Medulla oblongata (tissue), 1 donor: Measurements from ENCODE around the gene PRDM16.

Experiments used
- DNase-seq: peaks from one replicate; pipeline ENCODE4 v3.0.0-alpha.2; 2015; ENCODE audit errors: extremely low spot score

PRDM16 gene

DNA sequence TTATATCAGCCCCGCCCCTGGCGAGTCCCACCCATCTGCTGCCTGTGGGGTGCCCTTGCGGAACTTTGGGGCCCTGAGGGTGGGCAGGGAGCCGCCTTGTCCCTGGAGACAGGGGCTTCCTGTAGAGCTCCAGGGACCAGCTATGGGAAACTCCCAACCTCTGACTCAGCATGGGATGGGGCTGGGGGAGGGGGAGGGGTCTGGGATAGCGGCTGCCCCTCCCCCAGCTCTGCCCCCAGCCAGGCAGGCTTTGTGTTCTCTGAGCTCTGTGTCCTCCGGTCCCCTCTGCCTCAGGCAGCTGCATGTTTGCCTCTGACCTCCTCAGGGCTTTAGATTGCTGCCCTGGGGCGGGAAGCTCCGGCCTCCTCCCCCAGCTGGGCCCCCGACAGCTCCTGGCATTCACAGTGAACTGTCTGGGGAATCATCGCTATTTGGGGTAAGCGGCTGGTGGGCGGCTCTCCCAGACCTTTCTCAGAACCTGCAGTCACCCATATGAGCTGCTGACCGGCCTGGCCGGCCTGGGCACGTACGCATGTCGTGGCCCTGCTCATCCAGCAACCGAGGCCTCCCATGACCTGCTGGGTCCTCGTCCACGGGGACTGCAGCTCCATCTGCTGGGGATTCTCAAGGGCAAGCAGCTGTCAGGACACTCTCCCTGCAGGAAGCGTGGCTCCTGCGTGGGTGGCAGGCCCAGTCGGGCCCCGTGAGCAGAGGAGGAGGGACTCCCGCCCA lies 402.5 kb downstream of the PRDM16 start:
- DNase-seq: peak; percentile 56

DNA sequence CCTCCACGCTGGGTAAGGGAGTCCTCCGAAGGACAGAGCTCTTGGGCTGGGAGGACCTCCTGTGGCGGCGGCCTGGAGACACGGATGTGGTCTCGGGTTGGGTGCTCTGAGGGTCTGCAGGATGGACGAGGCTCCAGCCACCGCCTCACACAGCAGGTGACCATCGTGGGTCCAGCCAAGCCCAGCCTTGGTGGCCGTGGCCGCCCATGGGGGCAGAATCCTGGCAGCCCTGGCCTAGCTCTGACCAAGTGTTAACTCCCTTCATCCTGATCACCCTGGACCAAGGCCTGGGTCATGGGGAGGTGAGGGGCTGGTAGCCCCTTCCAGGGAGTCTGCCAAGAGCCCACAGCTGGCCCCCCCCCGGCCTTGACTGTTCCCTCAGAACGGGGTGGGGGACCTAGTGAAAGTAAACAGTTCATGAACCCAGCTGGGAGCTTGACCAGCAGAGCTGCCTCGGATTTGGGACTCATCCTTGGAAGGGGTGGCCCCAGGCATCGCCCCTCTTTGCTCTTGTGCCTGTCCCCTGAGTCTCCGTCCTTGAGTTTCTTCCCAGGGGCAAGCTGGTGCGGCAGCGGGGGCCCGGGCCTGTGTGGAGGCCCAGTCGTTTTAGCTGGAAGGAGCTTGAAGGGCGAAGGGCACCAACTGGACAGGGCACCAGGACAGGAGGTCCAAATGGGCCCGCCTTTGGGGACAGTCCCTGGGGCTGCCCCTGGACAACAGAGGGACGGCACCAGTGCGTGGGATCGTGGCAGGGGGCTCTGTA lies 403.3 kb downstream of the PRDM16 start:
- DNase-seq: no peak

DNA sequence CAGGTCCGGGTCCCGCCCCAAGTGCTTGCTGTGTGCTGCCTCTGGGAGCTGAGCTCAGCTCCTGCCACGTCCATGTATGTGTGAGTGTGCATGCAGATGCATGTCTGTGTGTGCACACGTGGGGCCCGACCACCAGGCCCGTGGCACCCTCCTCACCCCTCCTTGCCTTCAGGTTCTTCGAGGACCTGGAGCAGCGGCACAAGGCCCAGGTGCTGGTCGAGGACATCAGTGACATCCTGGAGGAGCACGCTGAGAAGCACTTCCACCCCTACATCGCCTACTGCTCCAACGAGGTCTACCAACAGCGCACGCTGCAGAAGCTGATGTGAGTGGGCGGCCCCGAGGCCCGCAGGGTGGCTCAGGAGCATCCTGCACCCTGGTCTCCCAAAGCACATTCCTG lies 403.9 kb downstream of the PRDM16 start:
- DNase-seq: no peak

DNA sequence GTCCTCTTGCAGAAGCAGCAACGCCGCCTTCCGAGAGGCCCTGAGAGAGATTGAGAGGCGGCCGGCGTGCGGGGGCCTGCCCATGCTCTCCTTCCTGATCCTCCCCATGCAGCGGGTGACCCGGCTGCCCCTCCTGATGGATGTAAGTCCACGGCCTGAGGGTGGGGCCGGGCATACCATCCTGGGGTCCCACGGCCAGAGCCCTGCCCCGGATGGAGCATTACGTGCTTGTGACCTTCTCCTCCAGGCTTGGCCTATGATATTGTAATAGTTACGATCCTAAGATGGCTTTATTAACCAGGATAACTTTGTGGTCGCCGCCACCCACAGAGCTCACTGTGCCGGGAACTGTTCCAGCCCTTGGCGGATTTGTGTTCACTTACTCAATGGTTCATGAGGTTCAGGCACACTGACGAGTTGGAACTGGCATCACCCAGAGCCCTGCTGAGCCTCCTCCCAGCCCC lies 404.4 kb downstream of the PRDM16 start:
- no peak for DNase-seq

DNA sequence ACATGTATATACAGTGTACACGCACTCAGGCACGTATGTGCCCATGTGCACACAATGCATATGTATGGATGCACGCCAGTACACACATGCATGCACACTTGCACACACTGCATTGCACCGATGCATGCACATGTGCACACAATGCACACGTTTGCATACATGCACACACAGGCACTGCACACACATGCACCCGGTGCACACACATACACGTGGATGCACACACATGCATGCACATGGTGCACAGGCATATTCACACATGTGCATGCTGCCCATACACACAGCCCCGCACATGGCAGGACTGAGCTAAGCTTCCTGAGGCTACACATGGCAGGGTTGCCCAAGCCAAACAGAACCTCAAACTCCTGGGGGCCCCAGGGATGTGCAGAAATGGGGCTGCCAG lies 405.0 kb downstream of the PRDM16 start:
- no peak for DNase-seq

DNA sequence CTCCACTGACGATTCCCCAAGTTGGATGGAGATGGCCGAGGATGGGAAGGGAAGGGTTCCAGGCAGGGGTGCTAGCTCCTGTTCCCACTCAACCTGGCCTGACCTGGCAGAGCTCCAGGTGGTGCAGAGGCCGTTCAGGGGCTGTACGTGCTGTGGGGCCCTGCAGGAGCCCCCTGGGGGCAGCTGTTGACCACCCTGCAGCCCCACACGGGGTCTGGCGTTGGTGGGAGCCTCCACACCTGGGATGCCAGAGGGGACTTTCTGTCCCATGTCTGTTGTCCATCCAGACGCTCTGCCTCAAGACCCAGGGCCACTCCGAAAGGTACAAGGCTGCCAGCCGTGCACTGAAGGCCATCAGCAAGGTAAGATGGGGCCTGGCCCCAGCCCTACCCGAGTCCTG lies 405.4 kb downstream of the PRDM16 start:
- no peak for DNase-seq

DNA sequence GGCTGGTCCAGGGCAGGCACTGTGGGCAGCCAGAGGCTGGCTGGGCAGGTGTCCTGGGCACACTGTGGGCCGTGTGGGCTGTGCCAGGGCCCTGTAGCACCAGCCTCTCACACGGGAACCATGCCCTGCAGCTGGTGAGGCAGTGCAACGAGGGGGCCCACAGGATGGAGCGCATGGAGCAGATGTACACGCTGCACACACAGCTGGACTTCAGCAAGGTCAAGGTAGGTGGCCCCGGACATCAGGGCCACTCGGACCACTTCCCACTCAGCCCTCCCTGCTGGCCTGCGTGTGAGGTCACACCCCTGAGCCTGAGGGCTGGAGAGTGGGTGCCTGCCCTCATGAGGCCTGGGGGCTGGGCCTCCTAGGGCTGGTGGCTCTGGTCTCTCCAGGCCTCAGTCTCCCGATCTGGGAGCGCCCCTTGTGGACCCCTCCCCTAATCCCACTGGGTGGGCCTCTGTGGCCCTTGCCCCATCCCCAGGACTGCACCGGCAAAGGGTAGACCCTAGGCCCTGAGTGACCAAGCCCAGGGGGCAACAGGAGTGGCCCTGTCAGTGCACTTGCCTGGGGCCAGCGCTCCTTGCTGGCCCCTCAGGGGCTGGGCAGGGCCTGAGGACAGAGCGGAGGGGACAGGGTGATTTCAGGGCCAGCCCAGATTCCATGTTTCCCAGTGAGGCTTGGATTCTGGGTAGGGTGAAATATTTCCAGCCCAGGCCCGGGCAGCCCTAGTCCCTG lies 407.0 kb downstream of the PRDM16 start:
- DNase-seq: no peak

DNA sequence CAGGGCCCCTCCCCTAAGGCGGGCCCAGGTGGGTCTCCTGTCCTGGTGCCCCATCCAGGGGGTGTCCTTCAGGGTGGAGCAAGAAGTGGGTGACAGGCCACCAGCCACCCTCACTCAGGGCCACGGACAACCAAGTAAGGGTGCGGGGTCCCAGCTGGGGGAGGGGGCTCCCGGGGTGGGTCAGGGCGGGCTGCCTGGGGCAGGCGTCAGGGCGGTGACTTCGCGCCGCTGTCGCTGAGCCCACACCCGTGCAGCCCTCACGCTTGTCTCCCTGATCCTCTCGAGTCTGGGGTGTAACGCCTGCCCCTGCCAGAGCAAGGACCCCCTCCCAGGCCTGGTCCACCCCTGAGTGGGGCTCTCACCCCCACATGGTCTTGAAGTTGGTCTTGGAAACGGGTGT lies 407.7 kb downstream of the PRDM16 start:
- DNase-seq: no peak

DNA sequence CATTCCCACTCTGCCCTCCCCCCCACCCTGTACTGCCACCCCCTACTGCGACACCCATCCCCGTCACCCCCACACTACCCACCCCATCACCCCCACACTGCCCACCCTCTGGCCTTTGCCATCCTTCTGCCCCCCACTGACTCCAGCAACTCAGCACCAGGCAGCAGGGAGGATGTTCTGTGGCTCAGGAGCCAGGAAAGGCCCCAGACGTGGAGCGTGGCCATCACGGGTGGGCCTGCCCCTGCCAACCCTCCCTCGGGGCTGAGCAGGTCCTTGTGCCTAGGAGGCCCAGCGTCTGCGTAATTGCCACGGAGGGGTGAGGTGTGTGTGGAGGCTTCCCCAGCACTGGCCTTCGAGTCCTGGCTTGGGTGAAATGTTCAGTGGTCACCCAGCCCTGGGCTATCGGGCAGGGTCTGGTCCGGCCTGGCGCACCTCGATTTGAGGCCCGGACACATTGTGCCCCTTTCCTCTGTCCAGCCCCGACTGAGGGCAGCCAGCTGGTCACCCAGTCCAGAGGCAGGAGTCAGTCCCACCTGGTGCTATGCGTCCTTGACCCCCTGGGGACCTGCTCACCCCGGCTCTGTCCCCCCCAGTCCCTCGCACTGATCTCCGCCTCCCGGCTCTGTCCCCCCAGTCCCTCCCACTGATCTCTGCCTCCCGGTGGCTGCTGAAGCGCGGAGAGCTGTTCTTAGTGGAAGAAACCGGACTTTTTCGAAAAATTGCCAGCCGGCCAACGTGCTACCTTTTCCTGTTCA lies 408.4 kb downstream of the PRDM16 start:
- DNase-seq: no peak

DNA sequence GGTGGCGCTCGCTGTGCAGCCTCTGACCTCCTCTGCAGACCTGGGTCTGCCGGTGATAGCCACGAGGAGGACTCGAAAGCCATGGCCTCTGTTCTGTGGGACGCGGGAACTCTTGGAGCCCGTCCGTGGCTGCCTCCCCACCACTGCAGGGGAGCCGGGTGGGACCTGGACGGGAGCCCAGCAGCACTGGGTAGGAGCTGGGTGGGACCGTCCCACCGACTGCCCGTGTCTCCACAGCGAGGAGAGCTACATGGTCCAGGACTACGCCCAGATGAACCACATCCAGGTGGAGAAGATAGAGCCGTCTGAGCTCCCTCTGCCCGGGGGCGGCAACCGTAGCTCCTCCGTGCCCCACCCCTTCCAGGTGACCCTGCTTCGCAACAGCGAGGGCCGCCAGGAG lies 409.2 kb downstream of the PRDM16 start:
- DNase-seq: no peak

DNA sequence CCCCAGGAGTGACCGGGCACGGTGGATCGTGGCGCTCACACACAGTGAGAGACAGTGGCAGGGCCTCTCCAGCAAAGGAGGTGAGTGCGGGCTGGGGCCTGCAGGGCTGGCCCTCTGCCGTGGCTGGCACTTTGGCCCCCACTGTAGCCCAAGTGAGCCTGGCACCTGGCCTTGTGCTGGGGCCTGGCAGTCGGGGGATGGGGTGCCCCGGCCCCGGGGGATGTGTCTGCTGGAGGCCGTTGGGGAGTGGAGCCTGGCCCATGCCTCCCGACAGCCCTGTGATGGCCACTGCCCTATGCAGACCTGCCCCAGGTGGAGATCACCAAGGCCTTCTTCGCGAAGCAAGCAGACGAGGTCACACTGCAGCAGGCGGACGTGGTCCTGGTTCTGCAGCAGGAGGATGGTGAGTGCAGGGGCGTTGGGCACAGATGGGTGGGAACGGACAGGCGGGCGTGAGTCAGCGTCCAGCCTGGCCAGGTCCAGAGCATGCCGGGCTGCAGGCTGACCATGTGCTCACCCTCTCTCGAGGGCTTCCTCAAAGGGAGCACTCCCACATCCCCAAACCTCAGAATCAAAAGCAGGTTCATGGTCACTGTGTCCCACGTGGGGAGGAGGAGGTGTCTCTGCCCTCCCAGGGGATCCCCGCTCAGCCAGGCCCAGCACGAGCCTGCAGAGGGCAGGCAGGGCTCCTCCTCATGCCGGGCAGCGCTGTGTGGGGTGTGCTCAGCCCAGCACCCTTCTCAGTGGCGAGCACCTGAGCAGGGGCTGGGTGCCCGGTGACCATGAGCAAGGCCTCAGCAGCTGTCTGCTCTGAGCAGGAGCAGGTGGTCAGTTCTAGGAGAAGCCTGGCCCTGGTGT lies 410.7 kb downstream of the PRDM16 start:
- no peak for DNase-seq

DNA sequence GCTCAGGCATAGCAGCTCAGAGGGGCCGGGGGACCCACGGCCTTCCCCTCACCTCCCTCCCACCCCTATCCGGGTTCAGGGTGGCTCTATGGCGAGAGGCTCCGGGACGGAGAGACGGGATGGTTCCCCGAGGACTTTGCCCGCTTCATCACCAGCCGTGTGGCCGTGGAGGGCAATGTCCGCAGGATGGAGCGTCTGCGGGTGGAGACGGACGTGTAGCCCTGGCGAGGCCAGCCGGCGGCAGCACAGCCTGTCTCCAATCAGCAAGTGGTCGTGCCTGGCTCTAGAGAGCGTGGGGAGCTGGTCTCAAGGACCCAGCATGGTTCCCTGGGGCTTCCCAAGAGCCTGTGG lies 411.3 kb downstream of the PRDM16 start:
- DNase-seq: no peak

DNA sequence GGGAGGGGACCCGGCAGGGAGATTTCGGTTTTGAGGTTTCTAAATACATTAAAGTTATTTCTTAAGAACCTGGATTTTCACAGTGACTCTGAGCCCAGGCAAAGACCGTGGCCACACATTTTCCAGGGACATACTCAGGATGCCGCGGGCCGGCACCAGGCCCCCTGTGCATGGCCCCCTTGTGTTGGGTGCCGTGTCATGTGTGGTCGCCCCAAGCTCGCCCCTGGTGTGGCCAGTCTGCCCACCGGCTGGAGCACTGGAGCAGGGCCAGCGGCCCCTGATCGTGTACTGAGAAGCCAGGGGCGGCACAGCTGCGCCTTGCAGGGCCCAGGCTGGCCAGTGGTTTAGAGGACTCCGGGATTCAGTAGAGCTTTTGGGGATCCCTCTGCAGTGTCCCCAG lies 412.0 kb downstream of the PRDM16 start:
- no peak for DNase-seq

DNA sequence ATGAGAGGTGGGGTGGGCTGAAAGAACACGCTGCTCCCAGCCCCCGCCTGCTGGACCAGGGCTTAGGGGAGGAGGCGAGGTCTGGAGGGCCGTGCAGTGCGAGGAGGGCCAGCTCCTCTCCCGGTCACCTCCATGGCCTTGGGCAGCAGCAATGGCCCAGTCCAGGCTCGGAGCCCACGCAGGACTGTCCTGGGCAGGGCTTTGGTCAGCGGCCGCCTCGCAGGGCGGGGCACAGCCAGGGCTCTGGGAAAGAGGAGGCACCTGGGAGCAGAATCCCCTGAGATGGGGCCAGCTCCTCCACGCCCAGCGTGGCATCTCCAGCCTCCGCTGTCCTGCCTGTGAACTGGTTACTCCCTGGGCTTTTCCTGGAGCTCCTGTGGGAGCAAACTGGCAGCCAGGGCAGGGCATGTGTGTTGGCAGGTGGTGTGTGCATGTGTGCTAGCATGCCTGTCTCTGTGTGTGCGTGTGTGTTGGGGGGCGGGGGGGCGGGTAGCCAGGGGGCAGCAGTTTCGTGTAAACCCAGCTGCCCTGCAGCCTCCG lies 412.9 kb downstream of the PRDM16 start:
- no peak for DNase-seq

DNA sequence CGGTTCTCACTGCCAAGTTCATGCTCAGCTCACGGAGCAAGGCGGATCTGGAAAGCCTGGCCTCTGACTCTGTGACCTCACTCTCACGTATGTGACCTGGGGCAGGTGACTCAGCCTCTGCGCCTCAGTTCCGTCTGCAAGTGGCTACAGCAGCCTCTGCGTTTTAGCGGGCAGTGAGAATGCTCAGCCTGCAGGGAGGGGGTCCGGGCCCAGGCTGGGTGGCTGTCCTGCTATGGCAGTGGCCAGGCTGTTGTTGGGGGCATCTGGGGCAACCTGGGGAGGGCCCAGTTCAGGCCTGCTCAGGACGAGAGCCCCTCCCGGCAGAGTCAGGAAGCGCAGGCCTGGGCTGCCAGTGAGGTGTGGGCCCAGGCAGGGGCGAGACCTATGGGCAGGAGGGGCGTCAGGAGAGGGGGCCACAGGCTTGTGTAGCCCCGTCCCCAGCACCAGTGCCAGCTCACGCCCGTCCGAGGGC lies 413.4 kb downstream of the PRDM16 start:
- no peak for DNase-seq

DNA sequence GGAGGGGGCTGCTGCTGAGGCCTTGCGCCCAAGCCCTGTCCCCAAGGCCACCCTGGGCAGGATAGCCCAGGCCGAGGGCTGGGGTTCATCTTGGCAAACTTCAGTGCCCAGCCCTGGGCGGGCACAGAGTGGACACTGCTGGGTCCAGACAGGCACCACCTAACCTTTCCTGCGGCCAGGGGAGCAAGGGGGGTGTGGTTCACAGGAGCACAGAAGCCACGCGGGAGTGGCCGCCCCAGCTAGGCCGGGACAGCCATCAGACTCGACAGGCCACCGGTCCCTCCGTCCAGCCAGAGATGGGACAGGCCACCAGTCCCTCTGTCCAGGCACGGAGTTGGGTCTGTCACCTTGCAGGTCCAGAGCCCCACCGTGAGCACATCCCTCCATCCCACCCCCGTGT lies 414.4 kb downstream of the PRDM16 start:
- no peak for DNase-seq

DNA sequence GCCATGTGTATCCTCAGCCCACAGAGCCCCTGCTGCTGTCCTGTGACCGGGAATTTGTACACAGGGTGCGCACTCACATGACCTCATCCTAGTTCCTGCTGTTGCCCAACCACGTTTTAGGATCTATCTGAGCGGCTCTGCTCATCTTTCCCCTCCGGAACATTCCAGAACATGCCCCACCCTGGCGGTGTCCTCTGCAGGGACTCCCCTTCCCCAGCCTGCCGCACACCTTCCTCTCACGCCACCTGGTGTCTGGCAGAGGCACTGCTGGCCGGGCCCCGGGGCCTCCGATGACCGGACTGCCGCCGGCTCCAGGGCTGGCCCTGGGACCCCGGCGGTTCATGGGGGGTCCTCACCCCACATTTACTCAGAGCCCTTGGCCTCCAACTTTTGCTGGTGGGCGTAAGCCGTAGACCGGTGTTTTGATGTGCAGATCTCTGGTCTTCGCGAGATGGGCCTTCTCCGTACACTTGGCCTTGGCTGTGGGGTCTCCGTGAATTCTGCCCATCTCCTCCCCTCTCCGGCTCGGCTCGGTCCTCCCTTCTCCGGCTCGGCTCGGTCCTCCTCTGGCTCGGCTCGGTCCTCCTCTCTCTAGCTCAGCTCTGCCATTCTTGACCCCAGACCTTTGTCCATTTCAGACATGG lies 414.9 kb downstream of the PRDM16 start:
- DNase-seq: peak; percentile 51

DNA sequence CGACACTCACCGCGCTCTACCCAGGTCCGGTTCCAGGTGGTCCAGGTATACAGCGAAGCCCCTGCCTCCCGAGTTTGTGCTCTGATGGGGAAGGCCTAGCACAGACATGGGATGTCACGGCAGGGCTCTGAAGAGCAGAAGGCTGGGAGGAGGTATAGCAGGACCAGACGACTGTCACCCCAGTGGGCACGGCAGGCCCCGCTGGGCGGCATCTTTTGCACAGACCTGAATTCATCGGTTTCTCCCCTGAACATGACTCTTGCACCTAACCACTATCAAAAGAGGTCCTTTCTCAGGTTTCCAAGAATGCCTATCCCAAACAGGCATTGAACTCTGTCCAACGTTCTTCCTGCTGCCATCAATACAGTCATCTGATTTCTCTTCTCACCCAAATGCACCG lies 416.0 kb downstream of the PRDM16 start:
- no peak for DNase-seq
